ENCODE measurements around the gene NAP1L4. TPM values are rescaled to one million over a fixed set of nuclear protein-coding genes. Genes with fewer than 3 reads are reported as not detected.

The NAP1L4 gene
- total and polyA plus RNA-seq, 5 donors: 132 to 188 (median 152) TPM

DNA sequence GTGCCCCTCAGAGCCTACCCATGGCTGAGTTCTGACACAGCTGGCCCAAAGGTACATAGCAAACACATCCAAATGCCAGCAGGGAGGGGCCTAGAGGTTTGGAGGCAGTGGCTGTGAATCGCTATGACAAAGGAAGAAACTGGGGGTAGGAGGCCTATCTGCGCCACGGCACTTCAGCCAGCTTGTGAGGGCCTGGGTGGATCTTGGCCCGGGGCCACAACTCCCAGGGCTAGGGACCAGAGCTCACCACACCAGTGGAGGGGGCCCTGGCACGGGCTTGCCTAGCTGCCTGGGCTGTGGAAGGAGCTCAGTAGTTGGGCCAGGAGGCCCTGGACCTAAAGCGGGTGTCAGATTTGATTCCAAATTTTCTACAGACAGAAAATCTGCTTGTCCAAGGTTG is 9.4 kb upstream of the NAP1L4 start:
- DNase-seq (peak; percentile 38 to 84 (median 83)), ATAC-seq (peak; percentile 44 to 57)
- H3K9me3 ChIP-seq (ENCODE audit: control insufficient read depth, low read length): no peaks in the 10 kb centered on the region
- WGBS: 65% methylated on average over 6 of the region's 6 CpGs
- H3K27ac ChIP-seq (ENCODE audit: low read length): peak overlapping the region; percentile 49
- no peaks in the 10 kb centered on the region for H3K27me3 ChIP-seq (ENCODE audit: control insufficient read depth, insufficient read depth)
- no peaks in the 10 kb centered on the region for H3K4me1 ChIP-seq (ENCODE audit: control insufficient read depth, insufficient read depth, low read length)
- no peak overlapping the region for H3K4me3 ChIP-seq (ENCODE audit: low read length)
- intact Hi-C loops (cut with DNase I): no loop called here

DNA sequence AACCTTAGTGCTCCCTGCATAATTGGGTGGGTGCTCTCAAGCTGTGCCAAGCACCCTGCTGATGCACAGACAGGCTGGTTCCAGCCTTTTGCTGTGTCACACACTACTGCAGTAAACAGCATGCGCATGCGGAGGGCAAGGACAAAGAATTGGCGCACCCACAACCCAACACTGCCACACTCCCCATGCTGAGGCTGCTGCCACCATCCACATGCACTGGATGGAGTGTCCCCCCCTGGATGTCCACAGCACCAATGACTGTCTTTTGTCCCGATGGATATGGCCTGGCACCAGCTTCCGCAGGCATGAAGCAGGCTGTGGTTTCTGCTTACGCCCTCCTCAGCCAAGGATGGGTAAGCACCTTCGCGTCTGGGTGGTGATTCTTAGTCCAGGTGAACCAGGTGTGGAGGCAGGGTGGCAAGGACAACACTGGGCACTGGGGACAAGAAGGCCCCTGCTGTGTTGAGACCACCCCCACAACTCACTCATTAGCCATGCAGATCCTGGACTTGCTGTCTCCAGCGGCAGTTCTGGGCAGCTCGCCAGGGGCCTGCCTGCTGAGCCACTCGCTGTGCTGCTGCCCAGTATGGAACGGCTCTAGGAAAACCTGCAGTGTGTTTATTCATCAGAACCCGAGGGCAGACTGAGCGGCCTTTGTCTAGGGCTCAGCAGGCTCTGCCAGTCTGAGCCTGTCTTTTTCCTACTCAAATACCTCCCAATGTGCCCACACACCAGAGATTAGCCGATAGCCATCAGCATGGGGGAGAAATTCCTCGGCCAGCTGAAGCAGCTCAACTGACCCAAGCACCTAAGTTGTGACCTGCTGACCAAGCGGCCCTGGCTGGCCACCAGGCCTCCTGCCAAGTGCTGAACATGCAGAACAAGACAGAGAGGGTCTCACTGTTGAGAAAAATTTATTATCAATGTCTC is 8.2 kb upstream of the NAP1L4 start:
- no peak overlapping the region for H3K4me3 ChIP-seq (ENCODE audit: low read length)
- H3K27ac ChIP-seq (ENCODE audit: low read length): peak overlapping the region; percentile 49
- no peaks in the 10 kb centered on the region for H3K9me3 ChIP-seq (ENCODE audit: control insufficient read depth, low read length)
- intact Hi-C loops (cut with DNase I): no loop called here
- ATAC-seq (peak; percentile 57 to 65), DNase-seq (peak; percentile 68 to 92 (median 89))
- WGBS: 62% methylated on average over 17 of the region's 17 CpGs
- H3K27me3 ChIP-seq (ENCODE audit: control insufficient read depth, insufficient read depth): no peaks in the 10 kb centered on the region
- no peaks in the 10 kb centered on the region for H3K4me1 ChIP-seq (ENCODE audit: control insufficient read depth, insufficient read depth, low read length)

GRCh38 chr11:2999464-2999998 is 7.4 kb upstream of the NAP1L4 start:
- intact Hi-C loops (cut with DNase I): no loop called here
- Histone ChIP-seq H3K4me1 (ENCODE audit: control insufficient read depth, insufficient read depth, low read length) (no peaks in the 10 kb centered on the region), H3K27me3 (ENCODE audit: control insufficient read depth, insufficient read depth) (no peaks in the 10 kb centered on the region), H3K27ac (ENCODE audit: low read length) (no peak overlapping the region), H3K9me3 (ENCODE audit: control insufficient read depth, low read length) (no peaks in the 10 kb centered on the region), H3K4me3 (ENCODE audit: low read length) (no peak overlapping the region)
- WGBS: 96% methylated on average over 10 of the region's 10 CpGs
- ATAC-seq: no peak
- no peak for DNase-seq

DNA sequence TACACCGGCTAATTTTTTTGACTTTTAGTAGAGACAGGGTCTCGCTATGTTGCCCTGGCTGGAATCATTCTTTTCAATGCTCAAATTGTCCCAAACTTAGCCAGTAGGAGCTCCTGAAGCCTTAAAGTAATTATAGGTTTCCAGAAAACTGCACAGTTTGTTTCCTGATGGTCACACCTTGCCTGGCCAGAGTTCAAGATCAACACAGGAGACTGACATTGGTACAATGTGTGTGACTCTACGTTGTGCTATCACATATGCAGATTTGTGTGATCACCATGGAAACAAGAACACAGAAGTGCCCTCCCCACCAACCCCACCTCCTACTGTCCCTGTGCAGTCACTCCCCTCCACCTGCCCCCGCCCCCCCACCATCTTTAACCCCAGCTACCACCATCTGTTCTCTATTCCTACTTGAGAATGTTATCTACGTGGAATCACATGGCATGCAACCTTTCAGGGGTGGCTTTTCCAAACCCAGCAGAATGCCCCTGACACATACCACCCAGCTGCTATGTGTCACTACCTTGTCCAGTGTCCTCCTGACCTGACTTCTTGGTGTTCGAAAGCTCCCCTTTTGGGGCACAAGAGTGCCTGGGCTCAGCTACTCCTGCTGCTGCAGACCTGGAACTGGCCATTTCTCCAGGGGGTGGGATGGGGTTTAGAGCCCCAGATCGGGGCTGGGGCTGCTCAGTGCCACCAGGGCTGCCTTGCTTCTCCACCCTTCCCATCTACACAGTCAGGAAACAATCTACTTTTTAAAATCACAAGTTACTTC is 6.1 kb upstream of the NAP1L4 start:
- no peak overlapping the region for H3K4me3 ChIP-seq (ENCODE audit: low read length)
- H3K27ac ChIP-seq (ENCODE audit: low read length): no peak overlapping the region
- ATAC-seq (no peak), DNase-seq (no peak)
- intact Hi-C loops (cut with DNase I): no loop called here
- WGBS: 83% methylated on average over 7 of the region's 7 CpGs
- no peaks in the 10 kb centered on the region for H3K4me1 ChIP-seq (ENCODE audit: control insufficient read depth, insufficient read depth, low read length)
- no peaks in the 10 kb centered on the region for H3K9me3 ChIP-seq (ENCODE audit: control insufficient read depth, low read length)
- no peaks in the 10 kb centered on the region for H3K27me3 ChIP-seq (ENCODE audit: control insufficient read depth, insufficient read depth)

DNA sequence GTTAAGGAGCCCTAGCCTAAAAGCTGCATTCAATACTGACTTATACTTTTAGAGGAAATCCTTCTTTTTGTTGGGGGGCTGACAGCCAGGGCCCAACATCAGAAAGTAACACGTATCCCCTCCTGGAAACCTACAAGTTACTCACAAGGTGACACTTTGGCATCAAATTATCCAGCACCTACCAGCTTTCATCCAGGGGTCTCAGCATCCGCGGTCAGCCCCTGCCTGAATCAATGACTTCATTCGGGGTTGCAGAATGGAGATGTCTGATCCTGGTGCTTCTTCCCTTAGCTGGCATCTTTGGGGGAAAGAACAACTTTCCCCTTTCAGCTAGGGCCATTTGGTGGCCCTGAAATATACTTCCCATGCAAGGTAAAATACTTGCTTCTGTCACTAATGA is 5.3 kb upstream of the NAP1L4 start:
- H3K27me3 ChIP-seq (ENCODE audit: control insufficient read depth, insufficient read depth): no peaks in the 10 kb centered on the region
- no peaks in the 10 kb centered on the region for H3K9me3 ChIP-seq (ENCODE audit: control insufficient read depth, low read length)
- ATAC-seq: no peak
- no peak overlapping the region for H3K27ac ChIP-seq (ENCODE audit: low read length)
- no peaks in the 10 kb centered on the region for H3K4me1 ChIP-seq (ENCODE audit: control insufficient read depth, insufficient read depth, low read length)
- intact Hi-C loops (cut with DNase I): no loop called here
- no peak for DNase-seq
- WGBS: 93% methylated on average over 4 of the region's 4 CpGs
- H3K4me3 ChIP-seq (ENCODE audit: low read length): no peak overlapping the region

GRCh38 chr11:2996976-2997375 is 4.8 kb upstream of the NAP1L4 start:
- no peak overlapping the region for H3K27ac ChIP-seq (ENCODE audit: low read length)
- no peaks in the 10 kb centered on the region for H3K4me1 ChIP-seq (ENCODE audit: control insufficient read depth, insufficient read depth, low read length)
- intact Hi-C loops (cut with DNase I): no loop called here
- DNase-seq (no peak), ATAC-seq (no peak)
- H3K27me3 ChIP-seq (ENCODE audit: control insufficient read depth, insufficient read depth): no peaks in the 10 kb centered on the region
- H3K9me3 ChIP-seq (ENCODE audit: control insufficient read depth, low read length): no peaks in the 10 kb centered on the region
- 87% methylated on average over 6 of the region's 6 CpGs for WGBS
- H3K4me3 ChIP-seq (ENCODE audit: low read length): no peak overlapping the region

GRCh38 chr11:2995893-2996554 is 3.9 kb upstream of the NAP1L4 start:
- intact Hi-C loops (cut with DNase I): no loop called here
- no peak overlapping the region for H3K27ac ChIP-seq (ENCODE audit: low read length)

GRCh38 chr11:2995031-2995561 is 3.0 kb upstream of the NAP1L4 start:
- no peak for ATAC-seq
- 81% methylated on average over 13 of the region's 13 CpGs for WGBS
- no peak for DNase-seq
- Histone ChIP-seq H3K9me3 (ENCODE audit: control insufficient read depth, low read length) (no peaks in the 10 kb centered on the region), H3K27ac (ENCODE audit: low read length) (no peak overlapping the region), H3K27me3 (ENCODE audit: control insufficient read depth, insufficient read depth) (no peaks in the 10 kb centered on the region), H3K4me1 (ENCODE audit: control insufficient read depth, insufficient read depth, low read length) (no peaks in the 10 kb centered on the region), H3K4me3 (ENCODE audit: low read length) (no peak overlapping the region)
- intact Hi-C loops (cut with DNase I): no loop called here

More at GRCh38 chr11:2995893-2996554, 3.9 kb upstream of the NAP1L4 start:
- ATAC-seq (no peak), DNase-seq (no peak)
- 81% methylated on average over 14 of the region's 14 CpGs for WGBS
- Histone ChIP-seq H3K27me3 (ENCODE audit: control insufficient read depth, insufficient read depth) (no peaks in the 10 kb centered on the region), H3K9me3 (ENCODE audit: control insufficient read depth, low read length) (no peaks in the 10 kb centered on the region), H3K4me3 (ENCODE audit: low read length) (no peak overlapping the region), H3K4me1 (ENCODE audit: control insufficient read depth, insufficient read depth, low read length) (no peaks in the 10 kb centered on the region)

GRCh38 chr11:2994336-2994730 is 2.2 kb upstream of the NAP1L4 start:
- Histone ChIP-seq H3K27ac (ENCODE audit: low read length) (no peak overlapping the region), H3K27me3 (ENCODE audit: control insufficient read depth, insufficient read depth) (no peaks in the 10 kb centered on the region), H3K4me1 (ENCODE audit: control insufficient read depth, insufficient read depth, low read length) (no peaks in the 10 kb centered on the region), H3K9me3 (ENCODE audit: control insufficient read depth, low read length) (no peaks in the 10 kb centered on the region), H3K4me3 (ENCODE audit: low read length) (no peak overlapping the region)
- DNase-seq (no peak), ATAC-seq (no peak)
- intact Hi-C loops (cut with DNase I): no loop called here
- 90% methylated on average over 4 of the region's 4 CpGs for WGBS

DNA sequence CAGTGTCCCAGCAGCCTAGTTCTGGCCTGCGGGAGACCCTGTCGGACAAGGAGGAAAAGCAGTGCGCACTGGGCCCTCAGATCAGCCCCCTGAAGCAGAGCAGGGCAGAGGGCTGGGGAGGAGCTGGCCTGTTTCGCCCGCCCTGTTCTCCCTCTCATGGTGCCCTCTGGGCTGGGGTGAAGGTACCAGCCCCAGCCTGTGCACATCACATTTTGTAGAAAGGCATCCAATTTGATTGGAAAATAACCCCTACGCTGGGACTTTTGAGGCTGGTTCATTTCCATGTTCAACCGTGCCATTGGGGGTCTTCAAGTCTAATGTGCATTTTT is 832 bp upstream of the NAP1L4 start:
- Histone ChIP-seq H3K27ac (ENCODE audit: low read length) (no peak overlapping the region), H3K9me3 (ENCODE audit: control insufficient read depth, low read length) (no peaks in the 10 kb centered on the region), H3K4me1 (ENCODE audit: control insufficient read depth, insufficient read depth, low read length) (peaks cover 3% of the 10 kb centered on the region), H3K4me3 (ENCODE audit: low read length) (no peak overlapping the region), H3K27me3 (ENCODE audit: control insufficient read depth, insufficient read depth) (no peaks in the 10 kb centered on the region)
- WGBS: 32% methylated on average over 7 of the region's 7 CpGs
- ATAC-seq: no peak
- intact Hi-C loops (cut with DNase I): no loop called here
- DNase-seq: no peak

Measured in right cardiac atrium (tissue), 5 donors.